Adrenal gland (tissue), 5 donors: ENCODE data around the gene EPB42.

Experiments used
- POLR2A ChIP-seq, 2 donors: fragments of 450-650 bp; IDR thresholded peaks; one replicate each; pipeline ENCODE4 v1.6.1; 2017; ENCODE audit warnings: antibody characterized with exemption in 2 of 2, mild to moderate bottlenecking in 2 of 2, moderate library complexity in 1 of 2
- TF ChIP-seq, protein P1 (sequence below), 6 experiments: fragments of 450-650 bp in 4 of 6; fragments of 200-600 bp in 2 of 6; sonication (generic) in 1 of 6; IDR thresholded peaks; 1 replicate in 5 of 6; 2 replicates in 1 of 6; pipeline versions ENCODE4 v1.5.1 to v1.8.0; 2016 to 2021; ENCODE audit warnings: antibody characterized with exemption in 6 of 6, mild to moderate bottlenecking in 2 of 6, moderate library complexity in 1 of 6
- donor health status: DM: no; HTN: no; CAD: no.

- TF ChIP-seq, protein P1, sequence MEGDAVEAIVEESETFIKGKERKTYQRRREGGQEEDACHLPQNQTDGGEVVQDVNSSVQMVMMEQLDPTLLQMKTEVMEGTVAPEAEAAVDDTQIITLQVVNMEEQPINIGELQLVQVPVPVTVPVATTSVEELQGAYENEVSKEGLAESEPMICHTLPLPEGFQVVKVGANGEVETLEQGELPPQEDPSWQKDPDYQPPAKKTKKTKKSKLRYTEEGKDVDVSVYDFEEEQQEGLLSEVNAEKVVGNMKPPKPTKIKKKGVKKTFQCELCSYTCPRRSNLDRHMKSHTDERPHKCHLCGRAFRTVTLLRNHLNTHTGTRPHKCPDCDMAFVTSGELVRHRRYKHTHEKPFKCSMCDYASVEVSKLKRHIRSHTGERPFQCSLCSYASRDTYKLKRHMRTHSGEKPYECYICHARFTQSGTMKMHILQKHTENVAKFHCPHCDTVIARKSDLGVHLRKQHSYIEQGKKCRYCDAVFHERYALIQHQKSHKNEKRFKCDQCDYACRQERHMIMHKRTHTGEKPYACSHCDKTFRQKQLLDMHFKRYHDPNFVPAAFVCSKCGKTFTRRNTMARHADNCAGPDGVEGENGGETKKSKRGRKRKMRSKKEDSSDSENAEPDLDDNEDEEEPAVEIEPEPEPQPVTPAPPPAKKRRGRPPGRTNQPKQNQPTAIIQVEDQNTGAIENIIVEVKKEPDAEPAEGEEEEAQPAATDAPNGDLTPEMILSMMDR (IDR thresholded peaks at IDR 0.05): no peak
- no peak for TF ChIP-seq POLR2A (IDR thresholded peaks at IDR 0.05)
Observed at GRCh38 chr15:43209059-43209824, 11.6 kb downstream of the EPB42 start.
